ENCODE data around the gene FAM3B. TPM values are rescaled to one million over a fixed set of nuclear protein-coding genes. Genes with fewer than 3 reads are reported as not detected.

FAM3B gene
- total RNA-seq, 1 donor from 2014 or later = 0.23 TPM

- no peaks in the 10 kb centered on the region for H3K9me3 Mint-ChIP-seq
- no peak for DNase-seq (ENCODE audit: low read depth, low spot score)
- no peaks in the 10 kb centered on the region for H3K4me1 Mint-ChIP-seq
- no peaks in the 10 kb centered on the region for H3K27me3 Mint-ChIP-seq (ENCODE audit: low read depth)
- H3K4me3 Mint-ChIP-seq = no peak overlapping the region
- no peak for TF ChIP-seq CTCF (conservative IDR thresholded peaks at IDR 0.05)
- no peaks in the 10 kb centered on the region for H3K36me3 Mint-ChIP-seq (ENCODE audit: low read depth)
- H3K27ac Mint-ChIP-seq (ENCODE audit: unreplicated experiment) = no peak overlapping the region
Observed at GRCh38 chr21:41327753-41328152, 11.2 kb downstream of the FAM3B start.

- Mint-ChIP-seq H3K4me1 (peaks cover 5% of the 10 kb centered on the region), H3K27ac (ENCODE audit: unreplicated experiment) (no peak overlapping the region), H3K4me3 (no peak overlapping the region), H3K9me3 (peaks cover 7% of the 10 kb centered on the region), H3K27me3 (ENCODE audit: low read depth) (no peaks in the 10 kb centered on the region), H3K36me3 (ENCODE audit: low read depth) (no peaks in the 10 kb centered on the region)
- no peak for TF ChIP-seq CTCF (conservative IDR thresholded peaks at IDR 0.05)
- DNase-seq (ENCODE audit: low read depth, low spot score) = no peak
Observed at GRCh38 chr21:41328660-41329607, 12.3 kb downstream of the FAM3B start.

GRCh38 chr21:41333752-41334151, 17.2 kb downstream of the FAM3B start:
- DNase-seq (ENCODE audit: low read depth, low spot score) = no peak
- H3K27ac Mint-ChIP-seq (ENCODE audit: unreplicated experiment) = no peak overlapping the region
- H3K4me1 Mint-ChIP-seq = peaks cover 6% of the 10 kb centered on the region
- peaks cover 2% of the 10 kb centered on the region for H3K27me3 Mint-ChIP-seq (ENCODE audit: low read depth)
- no peaks in the 10 kb centered on the region for H3K36me3 Mint-ChIP-seq (ENCODE audit: low read depth)
- no peak for TF ChIP-seq CTCF (conservative IDR thresholded peaks at IDR 0.05)
- H3K4me3 Mint-ChIP-seq = no peak overlapping the region
- H3K9me3 Mint-ChIP-seq = peaks cover 7% of the 10 kb centered on the region

GRCh38 chr21:41337515-41337914, 20.9 kb downstream of the FAM3B start:
- no peak overlapping the region for H3K27ac Mint-ChIP-seq (ENCODE audit: unreplicated experiment)
- no peak for TF ChIP-seq CTCF (conservative IDR thresholded peaks at IDR 0.05)
- H3K27me3 Mint-ChIP-seq (ENCODE audit: low read depth) = peaks cover 2% of the 10 kb centered on the region
- no peaks in the 10 kb centered on the region for H3K36me3 Mint-ChIP-seq (ENCODE audit: low read depth)
- DNase-seq (ENCODE audit: low read depth, low spot score) = no peak
- peaks cover 9% of the 10 kb centered on the region for H3K9me3 Mint-ChIP-seq
- H3K4me1 Mint-ChIP-seq = peaks cover 6% of the 10 kb centered on the region
- no peak overlapping the region for H3K4me3 Mint-ChIP-seq

GRCh38 chr21:41338455-41338854, 21.9 kb downstream of the FAM3B start:
- H3K4me1 Mint-ChIP-seq = peaks cover 5% of the 10 kb centered on the region
- H3K4me3 Mint-ChIP-seq = no peak overlapping the region
- no peak for TF ChIP-seq CTCF (conservative IDR thresholded peaks at IDR 0.05)
- peak overlapping the region; percentile 36 for H3K27ac Mint-ChIP-seq (ENCODE audit: unreplicated experiment)
- peaks cover 2% of the 10 kb centered on the region for H3K27me3 Mint-ChIP-seq (ENCODE audit: low read depth)
- H3K9me3 Mint-ChIP-seq = peaks cover 8% of the 10 kb centered on the region
- H3K36me3 Mint-ChIP-seq (ENCODE audit: low read depth) = no peaks in the 10 kb centered on the region
- no peak for DNase-seq (ENCODE audit: low read depth, low spot score)
